Adrenal gland (tissue), 5 donors: ENCODE results near the gene KDM4B.

Experiments
- CTCF ChIP-seq, 6 experiments: fragments of 450-650 bp in 4 of 6; fragments of 200-600 bp in 2 of 6; sonication (generic) in 1 of 6; IDR thresholded peaks; 1 replicate in 5 of 6; 2 replicates in 1 of 6; pipeline versions ENCODE4 v1.5.1 to v1.8.0; 2016 to 2021; ENCODE audit warnings: antibody characterized with exemption in 6 of 6, mild to moderate bottlenecking in 2 of 6, moderate library complexity in 1 of 6
- POLR2A ChIP-seq, 2 donors: fragments of 450-650 bp; IDR thresholded peaks; one replicate each; pipeline ENCODE4 v1.6.1; 2017; ENCODE audit warnings: antibody characterized with exemption in 2 of 2, mild to moderate bottlenecking in 2 of 2, moderate library complexity in 1 of 2
- donor health status: DM: no; HTN: no; CAD: no.

- TF ChIP-seq POLR2A (IDR thresholded peaks at IDR 0.05) (no peak), CTCF (IDR thresholded peaks at IDR 0.05) (no peak)
These were observed 133.0 kb downstream of the KDM4B start for GRCh38 chr19:5101871-5102270.
